Activated T-helper 17 cell treated with anti-CD3 and anti-CD28 coated beads, Interleukin-2, amount 50 U/mL, for 72 hours (primary cell): Measurements from ENCODE around the gene SLC6A17. TPM values are rescaled to one million over a fixed set of nuclear protein-coding genes. Genes with fewer than 3 reads are reported as not detected.

Experiments
- ATAC-seq: fragments of 150-1000 bp; cut with Tn5 transposase; replicated peaks from 2 replicates; pipeline ENCODE4 v1.10.0; 2021; ENCODE audit warnings: mild to moderate bottlenecking, moderate library complexity
- H3K27ac Mint-ChIP-seq: one replicate; pipeline ENCODE4 v1.8.0; 2022; ENCODE audit warnings: mixed read lengths
- H3K27me3 Mint-ChIP-seq: one replicate; pipeline ENCODE4 v1.8.0; 2022; ENCODE audit warnings: mixed read lengths
- H3K36me3 Mint-ChIP-seq: one replicate; pipeline ENCODE4 v1.8.0; 2022; ENCODE audit warnings: low read depth, mild to moderate bottlenecking, mixed read lengths
- H3K4me1 Mint-ChIP-seq: one replicate; pipeline ENCODE4 v1.8.0; 2022; ENCODE audit warnings: mixed read lengths
- H3K4me3 Mint-ChIP-seq: one replicate; pipeline ENCODE4 v1.8.0; 2022; ENCODE audit warnings: mild to moderate bottlenecking, mixed read lengths
- H3K9me3 Mint-ChIP-seq: one replicate; pipeline ENCODE4 v1.8.0; 2022; ENCODE audit warnings: mixed read lengths
- total RNA-seq, 2 donors: library from RNA; stranded (reverse); gene quantifications; one replicate each; pipeline ENCODE4 v1.2.3, GENCODE V29; 2022

SLC6A17 gene
- total RNA-seq, 2 donors from 2014 or later: not detected

- H3K36me3 Mint-ChIP-seq: peaks cover 8% of the 10 kb centered on the region
- ATAC-seq: no peak
- no peak overlapping the region for H3K4me3 Mint-ChIP-seq
- peaks cover 8% of the 10 kb centered on the region for H3K27me3 Mint-ChIP-seq
- H3K27ac Mint-ChIP-seq: no peak overlapping the region
- H3K9me3 Mint-ChIP-seq: peaks cover 9% of the 10 kb centered on the region
- peaks cover 8% of the 10 kb centered on the region for H3K4me1 Mint-ChIP-seq
Observed at GRCh38 chr1:110123224-110123623, 27.1 kb upstream of the SLC6A17 start.

- Mint-ChIP-seq H3K27me3 (peaks cover 12% of the 10 kb centered on the region), H3K27ac (no peak overlapping the region), H3K9me3 (peaks cover 4% of the 10 kb centered on the region), H3K36me3 (peaks cover under 1% of the 10 kb centered on the region), H3K4me3 (no peak overlapping the region), H3K4me1 (peaks cover under 1% of the 10 kb centered on the region)
- ATAC-seq: no peak
Observed at GRCh38 chr1:110125810-110126209, 24.5 kb upstream of the SLC6A17 start.

GRCh38 chr1:110130113-110130591 lies 20.1 kb upstream of the SLC6A17 start:
- H3K36me3 Mint-ChIP-seq: no peaks in the 10 kb centered on the region
- H3K4me1 Mint-ChIP-seq: no peaks in the 10 kb centered on the region
- H3K9me3 Mint-ChIP-seq: no peaks in the 10 kb centered on the region
- no peak overlapping the region for H3K4me3 Mint-ChIP-seq
- H3K27ac Mint-ChIP-seq: no peak overlapping the region
- H3K27me3 Mint-ChIP-seq: peaks cover 18% of the 10 kb centered on the region
- no peak for ATAC-seq

- peaks cover 25% of the 10 kb centered on the region for H3K27me3 Mint-ChIP-seq
- no peaks in the 10 kb centered on the region for H3K4me1 Mint-ChIP-seq
- no peaks in the 10 kb centered on the region for H3K9me3 Mint-ChIP-seq
- H3K4me3 Mint-ChIP-seq: no peak overlapping the region
- no peak for ATAC-seq
- H3K27ac Mint-ChIP-seq: no peak overlapping the region
- H3K36me3 Mint-ChIP-seq: no peaks in the 10 kb centered on the region
Observed at GRCh38 chr1:110130989-110131388, 19.3 kb upstream of the SLC6A17 start.

GRCh38 chr1:110132682-110133081 lies 17.6 kb upstream of the SLC6A17 start:
- Mint-ChIP-seq H3K27ac (no peak overlapping the region), H3K4me1 (no peaks in the 10 kb centered on the region), H3K9me3 (no peaks in the 10 kb centered on the region), H3K36me3 (no peaks in the 10 kb centered on the region), H3K4me3 (no peak overlapping the region), H3K27me3 (peaks cover 36% of the 10 kb centered on the region)
- no peak for ATAC-seq

GRCh38 chr1:110133436-110133835 lies 16.9 kb upstream of the SLC6A17 start:
- Mint-ChIP-seq H3K27ac (no peak overlapping the region), H3K4me3 (no peak overlapping the region), H3K4me1 (no peaks in the 10 kb centered on the region), H3K36me3 (no peaks in the 10 kb centered on the region), H3K9me3 (no peaks in the 10 kb centered on the region), H3K27me3 (peaks cover 33% of the 10 kb centered on the region)
- no peak for ATAC-seq

GRCh38 chr1:110134050-110134595 lies 16.2 kb upstream of the SLC6A17 start:
- Mint-ChIP-seq H3K27me3 (peaks cover 36% of the 10 kb centered on the region), H3K36me3 (no peaks in the 10 kb centered on the region)

GRCh38 chr1:110135246-110135645 lies 15.0 kb upstream of the SLC6A17 start:
- peaks cover 43% of the 10 kb centered on the region for H3K27me3 Mint-ChIP-seq

More at GRCh38 chr1:110134050-110134595, 16.2 kb upstream of the SLC6A17 start:
- H3K4me1 Mint-ChIP-seq: no peaks in the 10 kb centered on the region
- no peaks in the 10 kb centered on the region for H3K9me3 Mint-ChIP-seq
- no peak for ATAC-seq
- no peak overlapping the region for H3K4me3 Mint-ChIP-seq
- H3K27ac Mint-ChIP-seq: no peak overlapping the region

GRCh38 chr1:110135666-110136065 lies 14.6 kb upstream of the SLC6A17 start:
- Mint-ChIP-seq H3K27ac (no peak overlapping the region), H3K36me3 (no peaks in the 10 kb centered on the region), H3K9me3 (no peaks in the 10 kb centered on the region), H3K4me3 (no peak overlapping the region), H3K4me1 (no peaks in the 10 kb centered on the region), H3K27me3 (peaks cover 43% of the 10 kb centered on the region)
- ATAC-seq: no peak

More at GRCh38 chr1:110135246-110135645, 15.0 kb upstream of the SLC6A17 start:
- Mint-ChIP-seq H3K4me1 (no peaks in the 10 kb centered on the region), H3K27ac (no peak overlapping the region), H3K4me3 (no peak overlapping the region), H3K9me3 (no peaks in the 10 kb centered on the region), H3K36me3 (no peaks in the 10 kb centered on the region)
- no peak for ATAC-seq

- Mint-ChIP-seq H3K36me3 (no peaks in the 10 kb centered on the region), H3K27ac (no peak overlapping the region), H3K27me3 (peaks cover 35% of the 10 kb centered on the region), H3K4me3 (no peak overlapping the region), H3K4me1 (no peaks in the 10 kb centered on the region), H3K9me3 (no peaks in the 10 kb centered on the region)
- no peak for ATAC-seq
Observed at GRCh38 chr1:110136911-110137310, 13.4 kb upstream of the SLC6A17 start.

- Mint-ChIP-seq H3K4me3 (no peak overlapping the region), H3K4me1 (no peaks in the 10 kb centered on the region), H3K36me3 (no peaks in the 10 kb centered on the region), H3K27me3 (peaks cover 35% of the 10 kb centered on the region), H3K27ac (no peak overlapping the region), H3K9me3 (no peaks in the 10 kb centered on the region)
- ATAC-seq: no peak
Observed at GRCh38 chr1:110138956-110139355, 11.3 kb upstream of the SLC6A17 start.

GRCh38 chr1:110144366-110144765 lies 5.9 kb upstream of the SLC6A17 start:
- H3K27ac Mint-ChIP-seq: no peak overlapping the region
- H3K4me1 Mint-ChIP-seq: no peaks in the 10 kb centered on the region
- no peaks in the 10 kb centered on the region for H3K36me3 Mint-ChIP-seq
- H3K27me3 Mint-ChIP-seq: peaks cover 9% of the 10 kb centered on the region
- H3K9me3 Mint-ChIP-seq: no peaks in the 10 kb centered on the region
- ATAC-seq: no peak
- H3K4me3 Mint-ChIP-seq: no peak overlapping the region

- Mint-ChIP-seq H3K9me3 (no peaks in the 10 kb centered on the region), H3K36me3 (no peaks in the 10 kb centered on the region), H3K4me1 (peaks cover 4% of the 10 kb centered on the region), H3K27ac (no peak overlapping the region), H3K27me3 (peaks cover 32% of the 10 kb centered on the region), H3K4me3 (no peak overlapping the region)
- ATAC-seq: no peak
Observed at GRCh38 chr1:110148961-110149360, 1.3 kb upstream of the SLC6A17 start.

GRCh38 chr1:110151175-110151669 lies 928 bp downstream of the SLC6A17 start:
- peaks cover 46% of the 10 kb centered on the region for H3K27me3 Mint-ChIP-seq
- no peak overlapping the region for H3K4me3 Mint-ChIP-seq
- H3K9me3 Mint-ChIP-seq: no peaks in the 10 kb centered on the region
- H3K36me3 Mint-ChIP-seq: no peaks in the 10 kb centered on the region
- H3K4me1 Mint-ChIP-seq: peaks cover 4% of the 10 kb centered on the region
- H3K27ac Mint-ChIP-seq: no peak overlapping the region
- ATAC-seq: no peak

GRCh38 chr1:110152133-110152785 lies 2.0 kb downstream of the SLC6A17 start:
- H3K36me3 Mint-ChIP-seq: no peaks in the 10 kb centered on the region
- no peaks in the 10 kb centered on the region for H3K9me3 Mint-ChIP-seq
- ATAC-seq: no peak
- H3K4me3 Mint-ChIP-seq: no peak overlapping the region
- no peak overlapping the region for H3K27ac Mint-ChIP-seq
- H3K27me3 Mint-ChIP-seq: peaks cover 56% of the 10 kb centered on the region
- H3K4me1 Mint-ChIP-seq: peaks cover 4% of the 10 kb centered on the region
